ENCODE data around the gene LRP6. TPM values are rescaled to one million over a fixed set of nuclear protein-coding genes. Genes with fewer than 3 reads are reported as not detected.

LRP6 gene
- total RNA-seq, 1 experiment from 2014 or later = 22.0 TPM

- H3K27me3 ChIP-seq (ENCODE audit: control insufficient read depth, insufficient read depth, low read length) = no peaks in the 10 kb centered on the region
- ChIA-PET POLR2A (no interaction called here), CTCF (no interaction called here)
- in situ Hi-C loops (cut with HindIII; ENCODE audit: low pct_unique_long_range_greater_than_20kb, low sequenced_read_pairs) = no loop called here
- no TSS peak for BruUV-seq (replicated peaks)
- no peaks in the 10 kb centered on the region for H3K36me3 ChIP-seq (ENCODE audit: control insufficient read depth, insufficient read depth, low read length)
- H3K4me3 ChIP-seq (ENCODE audit: low read depth in 2 of 2, low read length in 2 of 2) = no peak overlapping the region
- ATAC-seq = no peak
- H3K27ac ChIP-seq (ENCODE audit: low read length) = no peak overlapping the region
- H3K9me3 ChIP-seq (ENCODE audit: control insufficient read depth, insufficient read depth, low read depth, low read length) = no peaks in the 10 kb centered on the region
- DNase-seq (ENCODE audit: low read depth, low spot score) = no peak
- H3K4me1 ChIP-seq (ENCODE audit: control insufficient read depth, insufficient read depth, low read length) = peaks cover 3% of the 10 kb centered on the region; the same call in 1 of the 2 replicates
- intact Hi-C loops (cut with micrococcal nuclease; ENCODE audit: unreplicated experiment) = no loop called here
- TF ChIP-seq CTCF (IDR thresholded peaks at IDR 0.05) = no peak
- no peak for TF ChIP-seq REST (IDR thresholded peaks at IDR 0.05; ENCODE audit: insufficient read depth in 1 of 2, low read depth in 2 of 2, low read length in 1 of 2)
- TF ChIP-seq SIN3A (IDR thresholded peaks at IDR 0.05; ENCODE audit: borderline replicate concordance, insufficient read depth, low read depth, low read length) = no peak
- TF ChIP-seq TCF7L2 (IDR thresholded peaks at IDR 0.05; ENCODE audit: low read depth, low read length) = no peak
- TF ChIP-seq POLR2AphosphoS5 (IDR thresholded peaks at IDR 0.05; ENCODE audit: low read depth, low read length) = no peak
Measured at GRCh38 chr12:12214635-12215131, 52.2 kb downstream of the LRP6 start.

- ChIA-PET CTCF (no interaction called here), POLR2A (no interaction called here)
- intact Hi-C loops (cut with micrococcal nuclease; ENCODE audit: unreplicated experiment) = no loop called here
- Histone ChIP-seq H3K9me3 (ENCODE audit: control insufficient read depth, insufficient read depth, low read depth, low read length) (no peaks in the 10 kb centered on the region), H3K4me3 (ENCODE audit: low read depth in 2 of 2, low read length in 2 of 2) (no peak overlapping the region), H3K27ac (ENCODE audit: low read length) (no peak overlapping the region), H3K36me3 (ENCODE audit: control insufficient read depth, insufficient read depth, low read length) (no peaks in the 10 kb centered on the region), H3K4me1 (ENCODE audit: control insufficient read depth, insufficient read depth, low read length) (peaks cover 3% of the 10 kb centered on the region; the same call in 1 of the 2 replicates), H3K27me3 (ENCODE audit: control insufficient read depth, insufficient read depth, low read length) (no peaks in the 10 kb centered on the region)
- ATAC-seq (no peak), DNase-seq (ENCODE audit: low read depth, low spot score) (no peak)
- BruUV-seq (replicated peaks) = no TSS peak
- TF ChIP-seq CTCF (IDR thresholded peaks at IDR 0.05) (no peak), TCF7L2 (IDR thresholded peaks at IDR 0.05; ENCODE audit: low read depth, low read length) (no peak), SIN3A (IDR thresholded peaks at IDR 0.05; ENCODE audit: borderline replicate concordance, insufficient read depth, low read depth, low read length) (no peak), POLR2AphosphoS5 (IDR thresholded peaks at IDR 0.05; ENCODE audit: low read depth, low read length) (no peak)
- in situ Hi-C loops (cut with HindIII; ENCODE audit: low pct_unique_long_range_greater_than_20kb, low sequenced_read_pairs) = no loop called here
Measured at GRCh38 chr12:12214201-12214600, 52.6 kb downstream of the LRP6 start.

Data from Panc1 (cell line).